ENCODE data around the gene ANKRD6. TPM values are rescaled to one million over a fixed set of nuclear protein-coding genes. Genes with fewer than 3 reads are reported as not detected.

Gene ANKRD6
- polyA plus RNA-seq, 3 donors, result 0.93 to 3.0 (median 1.2) TPM

GRCh38 chr6:89542081-89542857 lies 109.3 kb downstream of the ANKRD6 start:
- 93% methylated on average over 7 of the region's 12 CpGs for WGBS (ENCODE audit: insufficient coverage)
- no peak overlapping the region for H3K9ac ChIP-seq (ENCODE audit: insufficient read depth, low read length, poor library complexity, severe bottlenecking)
- peaks cover 0 to 7% (median 1%) of the 10 kb centered on the region in 3 donors for H3K27me3 Mint-ChIP-seq (ENCODE audit: low read depth in 3 of 3)
- no peak overlapping the region for H2AFZ ChIP-seq (ENCODE audit: insufficient read depth, low read depth, low read length, poor library complexity, severe bottlenecking)
- DNase-seq, result no peak
- no peaks in the 10 kb centered on the region for H3K36me3 ChIP-seq (replicated peaks in 1 of 2; ENCODE audit: control insufficient read depth in 1 of 2, insufficient read depth in 2 of 2, low read length in 2 of 2)
- H4K20me1 ChIP-seq (ENCODE audit: insufficient read depth, low read length), result no peaks in the 10 kb centered on the region
- no peak overlapping the region for H3K27ac Mint-ChIP-seq
- H3K9me3 ChIP-seq (replicated peaks in 1 of 2; ENCODE audit: control insufficient read depth in 1 of 2, insufficient read depth in 1 of 2, low read length in 2 of 2), result no peaks in the 10 kb centered on the region
- H3K36me3 Mint-ChIP-seq, result no peaks in the 10 kb centered on the region
- no peak overlapping the region for H3K27ac ChIP-seq (ENCODE audit: low read depth in 1 of 2, low read length in 2 of 2)
- H3K79me2 ChIP-seq (ENCODE audit: insufficient read depth, low read length), result no peaks in the 10 kb centered on the region
- H3K27me3 ChIP-seq (ENCODE audit: control insufficient read depth in 2 of 2, insufficient read depth in 2 of 2, low read length in 2 of 2), result no peaks in the 10 kb centered on the region
- no peaks in the 10 kb centered on the region for H3K4me1 ChIP-seq (ENCODE audit: control insufficient read depth in 1 of 2, insufficient read depth in 2 of 2, low read length in 2 of 2)
- no peak overlapping the region for H3K4me3 Mint-ChIP-seq
- H3K4me1 Mint-ChIP-seq, result no peaks in the 10 kb centered on the region
- H3K9me3 Mint-ChIP-seq, result peaks cover 0 to 8% (median 0%) of the 10 kb centered on the region in 7 donors
- intact Hi-C loops (cut with micrococcal nuclease), result no loop called here
- no peak for TF ChIP-seq CTCF (IDR thresholded peaks at IDR 0.05)
- no peak overlapping the region for H3K4me2 ChIP-seq (replicated peaks; ENCODE audit: extremely low read depth, low read length, poor library complexity, severe bottlenecking)
- H3K4me3 ChIP-seq (replicated peaks in 1 of 3; ENCODE audit: low read depth in 2 of 3, low read length in 3 of 3), result no peak overlapping the region

GRCh38 chr6:89542866-89543265 lies 109.9 kb downstream of the ANKRD6 start:
- H3K27ac ChIP-seq (ENCODE audit: low read depth in 1 of 2, low read length in 2 of 2), result no peak overlapping the region
- no peak overlapping the region for H2AFZ ChIP-seq (ENCODE audit: insufficient read depth, low read depth, low read length, poor library complexity, severe bottlenecking)
- H3K27me3 ChIP-seq (ENCODE audit: control insufficient read depth in 2 of 2, insufficient read depth in 2 of 2, low read length in 2 of 2), result no peaks in the 10 kb centered on the region
- Mint-ChIP-seq H3K9me3 (peaks cover 0 to 8% (median 0%) of the 10 kb centered on the region in 7 donors), H3K4me3 (no peak overlapping the region), H3K27me3 (ENCODE audit: low read depth in 3 of 3) (peaks cover 0 to 7% (median 1%) of the 10 kb centered on the region in 3 donors), H3K4me1 (no peaks in the 10 kb centered on the region), H3K27ac (no peak overlapping the region), H3K36me3 (no peaks in the 10 kb centered on the region)
- 83% methylated on average over 1 of the region's 3 CpGs for WGBS (ENCODE audit: insufficient coverage)
- no peak overlapping the region for H3K9ac ChIP-seq (ENCODE audit: insufficient read depth, low read length, poor library complexity, severe bottlenecking)
- no peak overlapping the region for H3K4me2 ChIP-seq (replicated peaks; ENCODE audit: extremely low read depth, low read length, poor library complexity, severe bottlenecking)
- H3K9me3 ChIP-seq (replicated peaks in 1 of 2; ENCODE audit: control insufficient read depth in 1 of 2, insufficient read depth in 1 of 2, low read length in 2 of 2), result no peaks in the 10 kb centered on the region
- no peak overlapping the region for H3K4me3 ChIP-seq (replicated peaks in 1 of 3; ENCODE audit: low read depth in 2 of 3, low read length in 3 of 3)
- no peaks in the 10 kb centered on the region for H4K20me1 ChIP-seq (ENCODE audit: insufficient read depth, low read length)
- H3K4me1 ChIP-seq (ENCODE audit: control insufficient read depth in 1 of 2, insufficient read depth in 2 of 2, low read length in 2 of 2), result no peaks in the 10 kb centered on the region
- no peak for DNase-seq
- intact Hi-C loops (cut with micrococcal nuclease), result no loop called here
- no peaks in the 10 kb centered on the region for H3K79me2 ChIP-seq (ENCODE audit: insufficient read depth, low read length)
- no peaks in the 10 kb centered on the region for H3K36me3 ChIP-seq (replicated peaks in 1 of 2; ENCODE audit: control insufficient read depth in 1 of 2, insufficient read depth in 2 of 2, low read length in 2 of 2)
- no peak for TF ChIP-seq CTCF (IDR thresholded peaks at IDR 0.05)
